HG03175 (cell line): ENCODE data around the gene CALM3.
"Not testable (repeated sequence)": the region's sequence is repeated elsewhere in the genome, so short reads cannot be mapped to it uniquely, and the experiment has no call there.

Source experiments
- ATAC-seq: cut with Tn5 transposase; IDR thresholded peaks from one replicate; pipeline ENCODE4 v1.9.1; 2021; ENCODE audit warnings: mild to moderate bottlenecking, moderate library complexity; ENCODE audit not compliant: unreplicated experiment

The CALM3 gene

GRCh38 chr19:46601318-46602224 is at the start of gene CALM3:
TSS of gene CALM3 (plus strand) at chr19:46601330. CDS start at chr19:46601435, 105 bp downstream.
- ATAC-seq, result no peak

- no peak for ATAC-seq
These were observed 48.2 kb upstream of the CALM3 start for GRCh38 chr19:46552891-46553290.

GRCh38 chr19:46554161-46554560 is 47.0 kb upstream of the CALM3 start:
- ATAC-seq, result no peak

GRCh38 chr19:46555628-46556280 is 45.4 kb upstream of the CALM3 start:
- no peak for ATAC-seq

- ATAC-seq, result not testable (repeated sequence)
These were observed 44.7 kb upstream of the CALM3 start for GRCh38 chr19:46556471-46556870.

- ATAC-seq, result no peak
These were observed 41.9 kb upstream of the CALM3 start for GRCh38 chr19:46559203-46559602.

- ATAC-seq, result not testable (repeated sequence)
These were observed 41.5 kb upstream of the CALM3 start for GRCh38 chr19:46559675-46560074.

- no peak for ATAC-seq
These were observed 36.4 kb upstream of the CALM3 start for GRCh38 chr19:46564701-46565100.

- no peak for ATAC-seq
These were observed 29.6 kb upstream of the CALM3 start for GRCh38 chr19:46571495-46571894.

- no peak for ATAC-seq
These were observed 27.2 kb upstream of the CALM3 start for GRCh38 chr19:46573679-46574498.

GRCh38 chr19:46574533-46574932 is 26.6 kb upstream of the CALM3 start:
- no peak for ATAC-seq

GRCh38 chr19:46578450-46578849 is 22.7 kb upstream of the CALM3 start:
- no peak for ATAC-seq

GRCh38 chr19:46579361-46579879 is 21.7 kb upstream of the CALM3 start:
- ATAC-seq, result no peak

GRCh38 chr19:46580247-46580646 is 20.9 kb upstream of the CALM3 start:
- ATAC-seq, result no peak

- no peak for ATAC-seq
These were observed 15.6 kb upstream of the CALM3 start for GRCh38 chr19:46585539-46585938.

GRCh38 chr19:46586294-46586693 is 14.8 kb upstream of the CALM3 start:
- no peak for ATAC-seq

GRCh38 chr19:46587861-46588260 is 13.3 kb upstream of the CALM3 start:
- no peak for ATAC-seq

GRCh38 chr19:46591254-46591653 is 9.9 kb upstream of the CALM3 start:
- ATAC-seq, result no peak

GRCh38 chr19:46591870-46592269 is 9.3 kb upstream of the CALM3 start:
- ATAC-seq, result no peak

- no peak for ATAC-seq
These were observed 5.1 kb upstream of the CALM3 start for GRCh38 chr19:46596008-46596407.

- no peak for ATAC-seq
These were observed 2.7 kb upstream of the CALM3 start for GRCh38 chr19:46598372-46598917.
